T-cell (primary cell): ENCODE measurements around the gene ARSB. TPM values are rescaled to one million over a fixed set of nuclear protein-coding genes. Genes with fewer than 3 reads are reported as not detected.

ENCODE experiments used
- ATAC-seq, 4 experiments: fragments of 200-7000 bp in 3 of 4; fragments of 150-1000 bp in 1 of 4; cut with Tn5 transposase; replicated peaks in 1 of 4; 1 replicate in 3 of 4; 2 replicates in 1 of 4; pipeline ENCODE4 v1.10.0; 2021; ENCODE audit warnings: moderate library complexity in 3 of 4, mild to moderate bottlenecking in 2 of 4, moderate number of reproducible peaks in 1 of 4
- CTCF ChIA-PET, 2 donors: fragments of 300-600 bp; sonication (Branson Sonifier 250); formaldehyde crosslinking; loops; one replicate each; lab custom pipeline; 2022; ENCODE audit warnings: antibody characterized with exemption in 2 of 2; lab: Charles Lee
- POLR2A ChIA-PET, 2 donors: fragments of 300-600 bp; sonication (Branson Sonifier 250); formaldehyde crosslinking; loops; one replicate each; lab custom pipeline; 2022; ENCODE audit warnings: antibody characterized with exemption in 2 of 2; lab: Charles Lee
- DNase-seq, 35 experiments: peaks; one replicate each; pipeline versions ENCODE4 v3.0.0 to v3.0.0-alpha.2; 2013 to 2023
- H3K27ac ChIP-seq: one replicate; pipeline ENCODE4 v1.5.1; 2013; ENCODE audit warnings: low read length
- H3K27me3 ChIP-seq, 2 experiments: replicated peaks in 1 of 2; 1 replicate in 1 of 2; 2 replicates in 1 of 2; pipeline versions ENCODE4 v1.6.1 to v1.7.0; 2013; ENCODE audit warnings: low read length in 1 of 2, mixed read lengths in 1 of 2; ENCODE audit not compliant: control insufficient read depth in 2 of 2, insufficient read depth in 2 of 2; ENCODE audit errors: extremely low read depth in 1 of 2
- H3K36me3 ChIP-seq, 2 donors: 1 replicate in 1 of 2; 2 replicates in 1 of 2; pipeline versions ENCODE4 v1.6.1 to v1.7.0; 2013; ENCODE audit warnings: low read length in 1 of 2; ENCODE audit not compliant: control insufficient read depth in 2 of 2, insufficient read depth in 1 of 2; ENCODE audit errors: extremely low read depth in 1 of 2
- H3K4me1 ChIP-seq, 2 experiments: 1 replicate in 1 of 2; 2 replicates in 1 of 2; pipeline versions ENCODE4 v1.6.1 to v1.7.0; 2013; ENCODE audit warnings: low read length in 2 of 2, mixed read lengths in 1 of 2; ENCODE audit not compliant: insufficient read depth in 2 of 2, control insufficient read depth in 1 of 2; ENCODE audit errors: extremely low read depth in 1 of 2
- H3K4me3 ChIP-seq, 2 donors: 1 replicate in 1 of 2; 2 replicates in 1 of 2; pipeline versions ENCODE4 v1.5.1 to v1.7.0; 2013; ENCODE audit warnings: mild to moderate bottlenecking in 2 of 2, low read length in 1 of 2, moderate library complexity in 1 of 2; ENCODE audit not compliant: control insufficient read depth in 1 of 2; ENCODE audit errors: extremely low read depth in 1 of 2
- H3K9me3 ChIP-seq: 2 replicates; pipeline ENCODE4 v1.7.0; 2013
- H3K27ac Mint-ChIP-seq, 2 donors: one replicate each; pipeline ENCODE4 v1.8.0; 2020 to 2021; ENCODE audit warnings: mild to moderate bottlenecking in 2 of 2, mixed read lengths in 2 of 2
- H3K27me3 Mint-ChIP-seq, 2 donors: one replicate each; pipeline ENCODE4 v1.8.0; 2021 to 2022; ENCODE audit warnings: mixed read lengths in 2 of 2
- H3K36me3 Mint-ChIP-seq: one replicate; pipeline ENCODE4 v1.8.0; 2021; ENCODE audit warnings: mixed read lengths
- H3K4me1 Mint-ChIP-seq, 3 donors: one replicate each; pipeline ENCODE4 v1.8.0; 2020 to 2022; ENCODE audit warnings: mixed read lengths in 3 of 3, mild to moderate bottlenecking in 1 of 3
- H3K4me3 Mint-ChIP-seq, 3 donors: one replicate each; pipeline ENCODE4 v1.8.0; 2020 to 2022; ENCODE audit warnings: mild to moderate bottlenecking in 3 of 3, mixed read lengths in 3 of 3, moderate library complexity in 3 of 3
- H3K9me3 Mint-ChIP-seq, 3 donors: one replicate each; pipeline ENCODE4 v1.8.0; 2020 to 2022; ENCODE audit warnings: mixed read lengths in 3 of 3
- WGBS: methylation state at CpG from one replicate; pipeline ENCODE4 v1.1.5; 2013; ENCODE audit warnings: missing lambda C conversion rate; ENCODE audit not compliant: insufficient coverage; 5-methylcytosine and 5-hydroxymethylcytosine counted together
- total RNA-seq, 35 experiments: library from RNA in 6 of 35; stranded (reverse) in 6 of 35; fragments of 120-200 nt in 1 of 35; gene quantifications; one replicate each; pipeline versions ENCODE4 v1.2.1 to v1.2.4 and lab custom pipeline; 2013 to 2026

The ARSB gene
- total RNA-seq, 5 donors from 2014 or later (not counting 1 experiment from before 2014, with no cell fraction given): 5.6 to 7.1 (median 6.9) TPM

DNA sequence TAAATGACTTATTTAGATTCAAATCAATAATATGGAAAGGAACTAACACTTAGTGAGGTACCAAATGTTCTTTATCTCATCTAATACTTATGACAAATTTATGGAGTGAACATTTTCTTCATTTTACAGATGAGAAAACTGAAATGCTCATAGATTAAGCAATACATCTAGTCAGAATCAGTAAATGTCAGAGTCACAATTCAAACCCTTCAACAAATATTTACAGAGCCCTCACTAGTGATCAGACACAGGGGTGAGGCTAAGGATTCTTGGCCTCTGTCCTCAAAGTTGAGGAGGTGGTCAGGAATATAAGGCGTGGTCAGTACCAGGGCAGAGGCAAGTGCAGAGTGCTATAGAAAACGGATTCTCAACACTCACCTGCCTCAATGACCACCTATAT is 29.5 kb upstream of the ARSB start:
- peaks cover 30 to 31% of the 10 kb centered on the region in 2 donors for H3K27me3 Mint-ChIP-seq
- H3K4me3 ChIP-seq: no peak overlapping the region
- peaks cover 8 to 15% (median 10%) of the 10 kb centered on the region in 3 donors for H3K9me3 Mint-ChIP-seq
- no peak overlapping the region for H3K27ac ChIP-seq
- peaks cover 4% of the 10 kb centered on the region for H3K36me3 Mint-ChIP-seq
- no peak overlapping the region for H3K27ac Mint-ChIP-seq
- no peak overlapping the region for H3K4me3 Mint-ChIP-seq
- POLR2A ChIA-PET: no interaction called here
- no peaks in the 10 kb centered on the region for H3K4me1 Mint-ChIP-seq
- DNase-seq (no peak), ATAC-seq (no peak)
- no peaks in the 10 kb centered on the region for H3K9me3 ChIP-seq
- CTCF ChIA-PET: no interaction called here
- H3K4me1 ChIP-seq: no peaks in the 10 kb centered on the region
- H3K36me3 ChIP-seq: no peaks in the 10 kb centered on the region
- peaks cover 0 to 9% of the 10 kb centered on the region in 2 experiments for H3K27me3 ChIP-seq
- 50% methylated on average over 1 of the region's 2 CpGs for WGBS

DNA sequence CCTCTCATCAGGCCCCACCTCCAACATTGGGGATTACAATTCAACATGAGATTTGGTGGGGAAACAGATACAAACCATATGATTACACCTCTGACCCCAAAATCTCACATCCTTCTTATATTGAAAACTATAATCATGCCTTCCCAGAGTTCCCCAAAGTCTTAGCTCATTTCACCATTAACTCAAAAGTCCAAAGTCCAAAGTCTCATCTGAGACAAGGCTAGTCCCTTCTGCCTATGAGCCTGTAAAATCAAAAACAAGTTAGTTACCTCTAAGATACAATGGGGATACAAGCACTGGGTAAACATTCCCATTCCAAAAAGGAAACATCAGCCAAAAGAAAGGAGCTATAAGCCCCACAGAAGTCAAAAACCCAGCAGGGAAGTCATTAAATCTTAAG is 26.8 kb upstream of the ARSB start:
- no peaks in the 10 kb centered on the region for H3K9me3 ChIP-seq
- no peak overlapping the region for H3K4me3 ChIP-seq
- H3K4me1 ChIP-seq: no peaks in the 10 kb centered on the region
- CTCF ChIA-PET: interaction anchor here in 1 of 2 donors (0.8 kb wide), 1 partner anchor 13 kb away, joined by 4 read pairs; no protein-coding TSS in a partner anchor
- no peak overlapping the region for H3K27ac ChIP-seq
- POLR2A ChIA-PET: no interaction called here
- Mint-ChIP-seq H3K4me3 (no peak overlapping the region), H3K27ac (no peak overlapping the region), H3K36me3 (peaks cover 4% of the 10 kb centered on the region), H3K9me3 (peaks cover 8 to 15% (median 10%) of the 10 kb centered on the region in 3 donors), H3K4me1 (no peaks in the 10 kb centered on the region), H3K27me3 (peaks cover 16 to 24% of the 10 kb centered on the region in 2 donors)
- peaks cover 0 to 6% of the 10 kb centered on the region in 2 experiments for H3K27me3 ChIP-seq
- no peaks in the 10 kb centered on the region for H3K36me3 ChIP-seq
- DNase-seq (no peak), ATAC-seq (no peak)

- CTCF ChIA-PET: interaction anchor here (0.8 to 0.9 kb wide), 2 partner anchors 13 to 253 kb away, joined by 3 to 4 read pairs; no protein-coding TSS in a partner anchor
- Mint-ChIP-seq H3K36me3 (peaks cover 4% of the 10 kb centered on the region), H3K9me3 (peaks cover 8 to 15% (median 10%) of the 10 kb centered on the region in 3 donors), H3K27ac (no peak overlapping the region), H3K4me1 (no peaks in the 10 kb centered on the region), H3K27me3 (peaks cover 17 to 21% of the 10 kb centered on the region in 2 donors), H3K4me3 (no peak overlapping the region)
- DNase-seq (no peak), ATAC-seq (no peak)
- WGBS: no CpG with 5 or more reads among the region's 1 CpG
- Histone ChIP-seq H3K4me3 (no peak overlapping the region), H3K27me3 (peaks cover 0 to 6% of the 10 kb centered on the region in 2 experiments), H3K36me3 (no peaks in the 10 kb centered on the region), H3K4me1 (no peaks in the 10 kb centered on the region), H3K27ac (no peak overlapping the region), H3K9me3 (no peaks in the 10 kb centered on the region)
- POLR2A ChIA-PET: no interaction called here
Observed at GRCh38 chr5:79011219-79011836, 26.2 kb upstream of the ARSB start.

GRCh38 chr5:79008362-79008761 is 23.3 kb upstream of the ARSB start:
- no peak overlapping the region for H3K4me3 ChIP-seq
- DNase-seq: no peak
- no peaks in the 10 kb centered on the region for H3K36me3 ChIP-seq
- no peak overlapping the region for H3K27ac Mint-ChIP-seq
- H3K36me3 Mint-ChIP-seq: peaks cover 4% of the 10 kb centered on the region
- peaks cover 0 to 10% of the 10 kb centered on the region in 2 experiments for H3K27me3 ChIP-seq
- peaks cover 5 to 10% (median 6%) of the 10 kb centered on the region in 3 donors for H3K9me3 Mint-ChIP-seq
- H3K27ac ChIP-seq: no peak overlapping the region
- CTCF ChIA-PET: interaction anchor here in 1 of 2 donors (1.0 kb wide), 1 partner anchor 17 kb away, joined by 3 read pairs; no protein-coding TSS in a partner anchor
- H3K9me3 ChIP-seq: no peaks in the 10 kb centered on the region
- no peaks in the 10 kb centered on the region for H3K4me1 Mint-ChIP-seq
- no peak overlapping the region for H3K4me3 Mint-ChIP-seq
- peaks cover 6 to 10% of the 10 kb centered on the region in 2 donors for H3K27me3 Mint-ChIP-seq
- WGBS: 80% methylated on average over 1 of the region's 3 CpGs
- ATAC-seq: no peak
- POLR2A ChIA-PET: no interaction called here
- no peaks in the 10 kb centered on the region for H3K4me1 ChIP-seq

DNA sequence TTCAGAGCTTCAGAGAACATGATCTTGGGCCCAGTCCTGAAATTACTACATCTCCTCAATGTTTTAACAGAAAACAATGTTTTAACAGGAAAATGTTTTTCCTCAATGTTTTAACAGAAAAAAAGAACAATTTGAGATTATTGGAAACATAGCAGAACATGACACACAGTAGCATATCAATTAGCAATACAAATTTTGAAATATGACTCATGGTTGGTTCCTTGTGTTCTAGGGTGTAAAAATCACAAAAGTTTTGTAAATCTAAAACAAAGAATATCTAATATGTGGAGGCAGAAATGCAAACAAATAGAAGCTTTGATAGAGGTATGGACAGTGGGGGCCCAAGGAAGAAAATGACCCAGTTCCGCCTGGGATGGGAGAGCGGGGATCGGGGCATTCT is 22.8 kb upstream of the ARSB start:
- ATAC-seq (no peak), DNase-seq (no peak)
- H3K27ac Mint-ChIP-seq: no peak overlapping the region
- Histone ChIP-seq H3K4me3 (no peak overlapping the region), H3K4me1 (no peaks in the 10 kb centered on the region), H3K27ac (no peak overlapping the region), H3K36me3 (no peaks in the 10 kb centered on the region), H3K27me3 (peaks cover 0 to 10% of the 10 kb centered on the region in 2 experiments), H3K9me3 (no peaks in the 10 kb centered on the region)
- no peak overlapping the region for H3K4me3 Mint-ChIP-seq
- ChIA-PET CTCF (no interaction called here), POLR2A (no interaction called here)
- no CpG with 5 or more reads among the region's 3 CpGs for WGBS
- H3K9me3 Mint-ChIP-seq: peaks cover under 1 to 5% (median under 1%) of the 10 kb centered on the region in 3 donors
- peaks cover under 1% of the 10 kb centered on the region for H3K36me3 Mint-ChIP-seq
- peaks cover 9 to 10% of the 10 kb centered on the region in 2 donors for H3K27me3 Mint-ChIP-seq
- no peaks in the 10 kb centered on the region for H3K4me1 Mint-ChIP-seq

DNA sequence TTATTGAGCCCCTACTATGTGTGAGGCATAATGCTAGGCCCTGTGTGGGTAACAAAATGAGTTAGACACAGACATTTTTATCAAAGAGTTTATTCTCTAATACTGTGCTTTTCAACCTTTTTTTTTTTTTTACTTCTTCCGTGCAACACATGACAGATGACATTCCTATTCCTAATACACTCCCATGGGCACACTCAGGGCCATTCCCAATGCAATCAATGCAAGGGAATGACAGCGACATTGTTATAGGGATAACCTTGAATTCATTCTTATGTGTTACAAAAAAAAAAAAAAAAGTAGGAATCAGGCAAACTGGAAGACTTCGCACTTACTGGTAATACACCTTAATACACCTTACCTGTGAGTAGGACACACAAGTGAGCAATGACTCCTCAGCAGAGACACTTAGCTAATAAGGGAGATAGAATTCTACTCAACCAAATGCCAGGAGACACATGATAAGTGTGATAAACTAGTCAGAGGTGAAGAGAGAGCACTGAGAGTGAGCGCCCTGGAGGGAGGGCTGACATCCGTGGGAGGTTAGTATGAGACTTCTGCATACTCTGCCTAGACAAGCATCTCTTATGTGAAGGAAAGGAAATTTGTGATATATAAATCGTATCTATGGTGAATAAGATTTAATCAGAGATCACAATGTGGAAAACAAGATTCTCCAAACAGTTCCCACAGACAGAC is 21.0 kb upstream of the ARSB start:
- Histone ChIP-seq H3K36me3 (no peaks in the 10 kb centered on the region), H3K27me3 (peaks cover 0 to 4% of the 10 kb centered on the region in 2 experiments), H3K4me3 (no peak overlapping the region), H3K4me1 (no peaks in the 10 kb centered on the region), H3K9me3 (no peaks in the 10 kb centered on the region), H3K27ac (no peak overlapping the region)
- no peak overlapping the region for H3K27ac Mint-ChIP-seq
- no peak for DNase-seq
- no peak for ATAC-seq
- peaks cover 15 to 16% of the 10 kb centered on the region in 2 donors for H3K27me3 Mint-ChIP-seq
- CTCF ChIA-PET: interaction anchor here in 1 of 2 donors (1.2 kb wide), 1 partner anchor 14 kb away, joined by 4 read pairs; no protein-coding TSS in a partner anchor
- no CpG with 5 or more reads among the region's 6 CpGs for WGBS
- H3K4me1 Mint-ChIP-seq: no peaks in the 10 kb centered on the region
- no peaks in the 10 kb centered on the region for H3K9me3 Mint-ChIP-seq
- H3K4me3 Mint-ChIP-seq: no peak overlapping the region
- POLR2A ChIA-PET: interaction anchor here in 1 of 2 donors (0.7 kb wide), 1 partner anchor 210 kb away, joined by 4 read pairs; no protein-coding TSS in a partner anchor
- no peaks in the 10 kb centered on the region for H3K36me3 Mint-ChIP-seq
